Stimulated activated CD8-positive, alpha-beta memory T cell treated with anti-CD3 and anti-CD28 coated beads, Interleukin-15, amount 100 ng/mL, for 1 hour (primary cell): ENCODE data around the gene ARG2.
A peak's percentile ranks its signal among the peaks of the same experiment; 100 is the strongest.

Experiments used
- DNase-seq: peaks from one replicate; pipeline ENCODE4 v3.0.0-alpha.2; 2020; ENCODE audit warnings: low read depth

ARG2 gene

DNA sequence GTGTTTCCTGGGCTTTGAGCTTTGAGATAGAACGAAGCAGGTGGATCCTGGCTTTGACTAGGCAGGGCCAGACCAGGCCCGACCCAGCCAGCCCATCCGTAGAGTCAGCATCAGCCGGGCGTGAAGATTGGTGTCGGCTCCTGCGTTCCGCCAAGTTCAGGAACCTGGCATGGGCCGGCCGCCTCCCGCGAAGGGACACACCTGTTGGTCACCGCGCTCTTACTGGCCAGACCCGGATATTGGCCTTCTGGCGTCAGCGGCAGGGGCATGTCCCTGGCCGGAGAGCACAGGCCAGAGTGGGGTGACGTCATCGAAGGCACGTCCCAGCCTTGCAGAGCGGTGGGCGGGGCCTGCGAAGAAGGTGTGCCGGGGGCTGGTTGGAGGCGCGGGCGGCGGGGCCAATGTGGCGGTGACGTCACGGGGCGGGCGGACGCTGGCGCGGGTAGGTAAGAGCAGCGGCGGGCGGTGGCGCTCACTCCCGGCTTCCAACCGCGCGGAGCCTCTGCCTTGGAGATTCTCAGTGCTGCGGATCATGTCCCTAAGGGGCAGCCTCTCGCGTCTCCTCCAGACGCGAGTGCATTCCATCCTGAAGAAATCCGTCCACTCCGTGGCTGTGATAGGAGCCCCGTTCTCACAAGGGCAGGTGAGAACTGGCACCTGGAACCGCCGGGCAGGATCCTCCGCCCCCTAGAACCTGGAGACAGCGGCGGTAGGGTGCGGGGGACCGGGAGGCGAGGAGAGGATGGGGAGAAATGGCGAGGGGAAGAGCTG is at the start of gene ARG2:
Gene ARG2, plus strand, starts transcription at position 475 of the 771 bp plus-strand sequence. Its CDS starts 58 bp downstream, at position 533.
- peak; percentile 94 for DNase-seq

DNA sequence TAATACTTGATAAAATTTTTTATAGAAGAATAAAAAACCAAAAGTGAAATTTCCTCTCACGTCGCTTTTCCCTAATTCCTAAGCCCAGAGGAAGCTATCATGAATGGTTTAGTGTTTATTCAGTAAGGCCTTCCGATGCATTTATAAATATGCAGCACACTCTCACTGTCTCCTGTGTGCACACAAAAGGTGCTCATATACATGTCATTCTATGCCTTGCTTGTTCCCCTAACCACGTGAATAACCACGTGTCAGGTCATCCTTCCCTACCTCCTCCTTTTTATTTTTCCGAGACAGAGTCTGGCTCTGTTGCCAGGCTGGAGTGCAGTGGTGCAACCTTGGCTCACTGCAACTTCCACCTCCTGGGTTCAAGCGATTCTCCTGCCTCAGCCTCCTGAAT is 49.3 kb upstream of the ARG2 start:
- DNase-seq: no peak

DNA sequence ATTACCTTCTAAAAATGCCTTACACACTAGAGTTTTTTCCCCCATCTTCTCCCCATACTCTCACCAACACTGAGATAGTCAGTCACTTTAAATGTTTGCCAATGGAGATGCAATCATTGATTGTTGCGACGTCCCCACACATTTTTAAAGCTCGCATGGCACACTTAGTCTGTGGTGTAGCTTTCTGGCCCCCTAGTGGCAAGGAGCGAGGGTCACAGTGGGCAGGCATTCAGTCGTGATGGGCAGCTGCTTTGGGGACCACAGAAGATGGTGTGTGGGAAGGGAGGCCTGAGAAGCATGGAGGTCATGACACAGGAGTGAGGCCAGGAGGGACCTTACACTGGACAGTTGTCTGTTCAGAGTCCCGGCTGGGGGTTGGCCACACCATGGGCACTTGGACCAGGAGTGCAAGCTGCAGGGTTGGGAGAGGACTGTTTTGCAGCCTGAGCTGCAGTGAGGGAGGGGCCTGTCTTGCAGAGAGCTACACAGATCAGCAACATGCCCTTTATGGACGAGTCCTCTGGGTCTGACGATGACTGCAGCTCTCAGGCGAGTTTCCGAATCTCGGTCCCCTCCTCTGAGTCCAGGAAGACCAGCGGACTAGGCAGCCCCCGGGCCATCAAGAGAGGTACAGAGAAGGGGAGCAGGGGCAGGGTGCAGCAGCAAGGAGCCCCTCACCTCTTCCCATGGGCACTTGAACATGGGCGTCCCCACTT is 48.3 kb upstream of the ARG2 start:
- DNase-seq: peak; percentile 47

DNA sequence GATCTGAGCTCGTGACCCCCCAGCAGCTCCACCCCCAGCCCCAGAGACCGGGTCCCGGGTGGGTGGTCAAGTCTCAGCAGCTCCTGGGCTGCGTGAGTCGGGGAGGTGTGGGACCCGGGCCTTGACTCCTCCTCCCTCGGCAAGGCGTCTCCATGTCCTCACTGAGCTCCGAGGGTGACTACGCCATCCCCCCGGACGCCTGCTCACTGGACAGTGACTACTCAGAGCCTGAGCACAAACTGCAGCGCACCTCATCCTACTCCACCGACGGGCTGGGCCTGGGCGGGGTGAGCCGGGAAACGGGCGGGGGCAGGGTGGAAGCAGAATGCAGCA is 47.8 kb upstream of the ARG2 start:
- DNase-seq: no peak

DNA sequence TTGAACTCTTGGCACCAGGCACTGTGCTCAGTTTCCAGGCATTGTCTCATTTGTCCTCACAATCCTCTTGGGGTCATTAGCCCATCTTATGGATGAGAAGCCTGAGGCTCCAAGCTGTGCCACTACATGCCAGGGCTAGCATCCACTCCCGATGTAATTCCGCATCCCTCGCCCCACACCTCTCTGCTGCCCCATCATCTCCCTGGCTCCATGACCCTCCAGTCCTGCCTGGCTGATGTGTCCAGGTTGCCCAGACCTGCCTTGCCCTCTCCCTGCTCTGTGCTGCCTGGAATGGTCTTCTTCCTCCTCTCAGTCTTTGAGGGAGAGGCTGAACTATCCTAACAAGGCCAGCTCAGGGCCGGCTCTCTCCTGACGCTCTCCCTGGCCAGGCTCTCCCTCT is 47.1 kb upstream of the ARG2 start:
- DNase-seq: no peak

DNA sequence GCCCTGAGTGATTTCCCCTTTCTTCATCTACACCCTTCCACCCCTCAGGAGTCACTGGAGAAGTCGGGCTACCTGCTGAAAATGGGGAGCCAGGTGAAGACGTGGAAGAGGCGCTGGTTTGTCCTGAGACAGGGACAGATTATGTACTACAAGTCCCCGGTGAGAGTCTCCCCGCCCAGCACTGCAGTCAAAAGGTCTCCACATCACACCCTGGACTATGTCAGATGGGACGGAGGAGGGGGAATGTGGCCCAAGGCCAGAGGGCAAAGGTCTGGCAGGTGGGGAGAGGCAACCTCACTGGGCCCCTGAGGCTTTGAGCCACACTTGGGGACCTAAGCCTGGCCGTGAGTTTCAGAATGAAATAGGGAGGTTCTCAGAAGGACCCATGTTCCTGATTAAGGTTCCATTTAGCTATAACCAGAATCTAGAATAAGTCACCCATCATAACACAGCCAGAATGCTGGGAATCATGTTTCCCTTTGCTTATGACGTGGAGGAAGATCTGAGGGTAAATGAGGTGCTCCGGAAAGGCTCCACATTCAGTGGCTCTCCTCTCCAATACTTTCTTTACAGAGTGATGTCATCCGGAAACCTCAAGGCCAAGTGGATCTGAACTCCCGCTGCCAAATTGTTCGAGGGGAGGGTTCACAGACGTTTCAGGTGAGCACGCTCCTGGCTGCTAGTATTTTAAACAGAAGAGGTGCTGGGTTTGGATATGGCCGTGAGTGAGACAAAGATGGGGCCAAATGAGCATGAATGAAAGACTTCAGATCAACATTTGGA is 46.3 kb upstream of the ARG2 start:
- no peak for DNase-seq

DNA sequence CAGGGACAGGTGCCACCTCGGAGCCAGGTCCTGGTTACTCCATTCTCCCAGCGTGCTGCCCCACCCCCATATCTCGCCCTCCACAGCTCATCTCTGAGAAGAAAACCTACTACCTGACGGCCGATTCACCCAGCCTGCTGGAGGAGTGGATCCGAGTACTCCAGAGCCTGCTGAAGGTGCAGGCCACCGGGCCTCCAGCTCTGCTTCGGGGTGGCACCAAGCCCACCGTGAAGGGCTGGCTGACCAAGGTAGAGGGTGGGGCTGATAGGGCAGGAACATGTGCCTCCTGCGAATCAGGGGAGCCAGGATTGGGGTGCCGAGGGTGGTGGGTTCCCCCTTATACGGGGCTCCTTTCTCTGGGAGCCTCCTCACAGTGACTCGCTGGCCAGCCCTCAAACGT is 45.6 kb upstream of the ARG2 start:
- DNase-seq: no peak

DNA sequence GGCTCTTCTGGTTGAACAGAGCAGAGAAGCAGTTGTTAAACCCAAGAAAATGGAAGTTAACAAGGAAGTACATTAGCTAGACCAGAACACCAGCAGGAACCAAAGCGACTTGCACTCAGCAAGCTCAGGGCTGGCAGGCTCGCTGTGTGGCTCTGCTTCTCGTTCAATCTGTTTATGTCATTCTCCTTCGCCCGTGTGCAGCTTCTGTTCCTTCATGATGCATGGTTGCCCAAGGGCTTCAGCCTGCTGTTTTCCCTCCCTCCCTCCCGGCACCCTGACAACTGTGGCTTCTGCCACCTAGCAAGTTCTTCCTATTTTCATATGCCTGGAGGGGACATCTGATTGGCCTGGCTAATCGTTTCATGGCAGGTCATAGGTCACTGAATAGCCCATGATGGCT is 44.9 kb upstream of the ARG2 start:
- no peak for DNase-seq

DNA sequence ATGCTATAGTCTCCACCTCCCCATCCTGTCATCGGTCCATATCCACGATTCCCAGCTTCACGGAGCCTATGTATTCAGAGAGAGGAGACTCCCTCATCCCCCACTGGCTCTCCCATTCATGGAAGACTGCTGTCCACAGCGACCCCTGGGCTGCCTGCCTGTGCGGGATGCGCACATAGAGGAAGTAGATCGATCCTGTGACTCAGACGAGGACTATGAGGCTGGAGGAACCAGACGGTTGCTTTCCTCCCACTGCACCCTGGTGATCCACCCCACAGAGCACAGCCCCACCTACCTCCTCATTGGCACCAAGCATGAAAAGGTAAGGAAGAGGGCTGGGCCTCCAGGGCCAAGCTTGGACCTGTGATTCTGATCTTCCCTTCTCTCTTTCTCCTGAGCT is 44.0 kb upstream of the ARG2 start:
- DNase-seq: no peak

DNA sequence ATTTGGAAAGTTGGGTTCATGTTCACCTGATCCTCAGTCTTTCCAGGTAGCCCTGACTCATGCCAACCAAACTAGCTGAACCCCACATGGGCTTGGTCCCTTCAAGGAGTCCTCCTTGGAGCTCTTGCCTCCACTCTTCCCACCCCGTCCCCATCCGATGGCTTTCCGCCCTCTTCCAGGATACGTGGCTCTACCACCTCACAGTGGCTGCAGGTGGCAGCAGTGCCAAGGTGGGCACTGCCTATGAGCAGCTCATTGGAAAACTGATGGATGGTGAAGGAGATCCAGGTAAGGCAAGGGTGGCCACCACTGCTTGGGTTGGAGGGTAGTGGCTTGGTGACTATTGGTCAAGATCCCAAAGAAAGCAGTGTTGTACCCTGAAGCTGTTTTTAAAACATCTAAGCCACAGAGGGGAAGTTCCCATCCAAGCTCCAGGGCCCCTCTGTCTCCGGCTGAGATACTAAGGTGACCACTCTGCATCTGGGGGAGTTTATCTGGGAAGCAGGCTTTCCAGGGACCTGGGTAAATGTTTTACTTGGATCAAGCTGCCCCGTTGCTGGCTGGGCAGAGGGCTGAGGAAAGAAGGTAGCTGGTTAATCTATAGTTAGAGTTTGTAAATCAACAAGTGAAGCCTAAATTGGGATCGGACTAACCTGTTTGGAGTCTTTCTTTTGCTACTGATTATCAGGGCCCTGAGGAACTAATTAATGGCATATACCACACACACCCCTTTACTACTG is 43.3 kb upstream of the ARG2 start:
- DNase-seq: no peak

DNA sequence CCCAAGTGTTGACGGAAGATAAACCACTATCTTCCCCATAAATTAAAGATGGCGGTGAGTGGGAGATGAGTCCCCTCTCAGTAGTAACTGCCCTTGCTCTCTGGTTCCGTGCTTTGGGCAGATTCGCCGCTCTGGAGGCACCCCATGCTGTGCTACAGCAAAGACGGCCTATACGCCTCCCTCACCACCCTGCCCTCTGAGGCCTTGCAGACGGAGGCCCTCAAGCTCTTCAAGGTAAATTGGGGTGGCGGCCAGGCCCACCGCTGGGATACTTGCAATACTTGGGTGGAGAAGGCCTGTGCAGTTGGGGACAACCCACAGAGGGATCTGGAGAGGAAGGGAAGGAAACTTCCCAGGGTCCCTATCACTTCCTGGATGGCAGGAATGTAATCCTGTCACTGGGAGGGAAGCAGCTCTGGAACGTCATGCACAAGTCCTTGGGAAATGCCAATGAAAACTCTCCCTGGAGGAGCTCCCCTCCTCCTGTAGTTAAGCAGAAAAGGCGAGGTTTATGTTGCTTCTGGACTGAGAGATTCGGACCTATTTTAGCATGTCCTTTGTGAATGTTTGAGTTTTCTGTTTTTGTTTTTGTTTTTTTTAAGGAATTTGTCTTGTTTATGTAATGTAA is 42.4 kb upstream of the ARG2 start:
- DNase-seq: no peak

DNA sequence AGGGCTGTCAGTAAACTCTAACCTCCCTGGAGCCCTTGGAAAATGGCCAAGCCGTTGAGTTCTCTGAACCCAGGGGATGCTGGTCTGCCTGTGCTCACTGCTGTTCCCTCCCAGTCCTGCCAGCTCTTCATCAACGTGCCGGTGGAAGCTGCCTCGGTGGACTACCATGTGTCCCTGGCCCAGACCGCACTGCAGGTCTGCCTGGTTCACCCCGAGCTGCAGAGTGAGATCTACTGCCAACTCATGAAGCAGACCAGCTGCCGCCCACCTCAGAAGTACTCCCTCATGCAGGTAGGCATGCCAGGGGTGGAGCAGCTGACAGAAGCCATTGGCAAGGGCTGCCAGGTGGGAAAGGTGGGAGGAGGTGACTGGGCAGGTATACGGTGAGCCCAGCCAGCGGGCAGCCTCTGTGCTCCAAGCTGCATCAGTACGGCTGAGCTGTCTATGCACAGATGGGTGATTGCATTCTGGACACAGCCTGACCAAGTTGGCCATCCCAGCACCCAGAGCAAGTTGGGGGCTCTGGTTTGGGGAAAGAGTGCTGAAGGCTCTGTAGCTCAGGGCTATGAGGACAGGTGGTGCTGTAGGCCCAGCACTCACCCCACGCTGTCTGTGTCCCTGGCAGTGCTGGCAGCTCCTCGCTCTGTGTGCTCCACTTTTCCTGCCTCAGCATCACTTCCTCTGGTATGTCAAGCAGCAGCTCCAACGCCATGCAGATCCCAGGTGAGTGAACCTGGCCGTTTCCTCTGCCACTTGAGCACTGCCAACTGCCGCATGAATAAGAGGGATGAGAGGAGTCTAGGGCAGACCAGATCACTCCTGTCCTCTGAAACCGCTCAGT is 41.6 kb upstream of the ARG2 start:
- DNase-seq: no peak

DNA sequence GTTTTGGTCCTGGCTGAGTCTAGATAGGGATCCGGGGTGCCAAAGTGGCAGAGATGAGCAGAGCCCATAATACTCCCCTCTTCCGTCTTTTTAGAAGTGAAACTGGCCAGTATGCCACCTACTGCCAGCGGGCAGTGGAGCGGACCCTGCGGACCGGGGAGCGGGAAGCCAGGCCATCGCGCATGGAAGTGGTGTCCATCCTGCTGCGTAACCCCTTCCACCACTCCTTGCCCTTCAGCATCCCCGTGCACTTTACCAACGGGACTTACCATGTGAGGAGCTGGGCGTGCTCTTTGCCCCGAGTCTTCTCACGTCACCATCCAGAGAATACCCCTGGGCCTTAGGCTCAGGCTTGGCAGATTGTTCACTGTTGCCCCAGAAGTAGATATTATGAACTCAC is 40.7 kb upstream of the ARG2 start:
- no peak for DNase-seq

DNA sequence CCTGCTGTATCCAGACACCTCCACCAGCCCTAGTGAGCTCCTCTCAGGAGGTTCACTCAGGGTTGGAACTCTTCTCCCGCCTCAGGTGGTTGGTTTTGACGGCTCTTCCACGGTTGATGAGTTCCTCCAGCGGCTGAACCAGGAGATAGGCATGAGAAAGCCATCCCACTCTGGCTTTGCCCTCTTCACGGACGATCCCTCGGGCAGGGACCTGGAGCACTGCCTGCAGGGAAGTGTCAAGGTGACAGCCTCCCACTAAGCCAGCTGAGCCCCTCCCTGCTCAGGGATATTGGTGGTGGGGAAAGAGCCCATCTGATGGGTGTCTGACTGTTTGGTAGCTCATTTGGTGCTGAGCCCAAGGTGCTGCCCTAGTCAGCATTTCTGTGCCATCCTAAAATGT is 40.1 kb upstream of the ARG2 start:
- no peak for DNase-seq

DNA sequence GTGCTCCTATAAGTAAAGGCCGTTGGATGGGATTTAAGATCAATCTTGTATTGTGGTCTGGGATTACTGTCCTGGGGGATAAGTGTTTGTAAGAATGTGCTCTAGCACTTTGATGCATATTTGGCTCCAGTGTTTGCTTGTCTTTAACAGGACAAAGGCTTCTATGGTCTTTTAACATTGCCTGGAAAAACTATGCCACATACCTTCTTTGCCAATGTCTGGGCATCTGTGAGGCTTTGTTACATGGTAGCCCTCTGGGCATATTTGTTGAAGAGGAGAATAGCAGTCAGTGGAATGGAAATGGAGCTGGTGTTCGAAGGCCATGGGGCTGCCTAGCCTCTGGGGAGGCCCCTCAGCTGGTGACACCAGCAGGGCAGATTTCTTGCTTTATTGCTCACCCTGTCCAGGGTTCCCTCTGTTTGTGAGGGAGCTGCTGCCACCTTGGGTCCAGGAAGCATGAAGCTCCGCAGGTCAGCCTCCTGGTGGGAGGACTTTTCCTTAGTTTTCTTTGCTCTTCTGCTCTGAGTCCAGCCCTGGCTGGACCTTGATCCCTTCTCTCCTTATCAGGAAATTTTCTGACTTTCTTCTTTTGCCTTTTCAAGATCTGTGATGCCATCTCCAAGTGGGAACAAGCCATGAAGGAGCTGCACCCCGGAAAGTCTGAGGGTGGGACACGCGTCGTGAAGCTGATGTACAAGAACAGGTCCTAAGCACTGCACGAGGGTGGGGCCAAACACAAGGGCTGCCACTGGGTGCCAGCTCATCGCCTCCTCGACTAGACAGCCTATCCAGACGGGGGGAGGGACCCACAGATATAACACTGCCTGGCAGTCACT is 39.2 kb upstream of the ARG2 start:
- no peak for DNase-seq

DNA sequence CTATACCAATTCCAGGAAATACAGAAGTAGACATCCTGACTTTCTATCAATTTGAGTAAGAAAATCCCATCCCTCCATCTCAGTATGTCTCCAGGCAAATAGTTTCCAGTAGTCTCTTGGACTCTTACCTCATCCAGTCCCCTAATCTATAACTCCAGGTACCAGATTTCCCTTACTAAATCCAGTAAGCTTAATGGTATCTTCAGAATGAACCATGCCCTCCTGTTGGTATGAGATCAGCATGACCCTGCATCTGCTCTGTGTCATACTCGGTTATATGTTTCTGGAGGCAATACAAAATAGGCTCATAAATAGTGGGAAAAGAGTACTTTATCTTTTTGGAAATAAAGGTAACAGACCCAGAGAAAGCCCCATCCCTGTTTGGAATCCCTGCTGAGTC is 38.1 kb upstream of the ARG2 start:
- DNase-seq: no peak

DNA sequence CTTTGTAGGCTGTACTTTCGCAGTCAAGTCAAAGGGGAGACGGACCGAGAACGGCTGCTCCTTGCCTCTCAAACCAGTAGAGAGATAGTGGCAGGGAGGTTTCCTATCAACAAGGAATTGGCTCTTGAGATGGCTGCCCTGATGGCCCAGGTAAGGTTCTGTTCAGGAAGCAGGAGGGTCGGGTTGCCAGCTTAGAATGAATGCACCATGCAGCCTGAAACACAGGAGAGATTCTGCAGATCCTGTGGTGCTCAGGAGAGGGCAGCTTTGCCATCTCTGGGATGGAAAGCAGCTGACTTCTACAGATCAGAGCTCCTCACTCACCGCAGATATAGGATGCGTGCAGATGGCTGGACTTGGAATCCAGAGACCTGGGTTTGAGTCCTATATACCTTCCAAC is 37.7 kb upstream of the ARG2 start:
- DNase-seq: no peak

DNA sequence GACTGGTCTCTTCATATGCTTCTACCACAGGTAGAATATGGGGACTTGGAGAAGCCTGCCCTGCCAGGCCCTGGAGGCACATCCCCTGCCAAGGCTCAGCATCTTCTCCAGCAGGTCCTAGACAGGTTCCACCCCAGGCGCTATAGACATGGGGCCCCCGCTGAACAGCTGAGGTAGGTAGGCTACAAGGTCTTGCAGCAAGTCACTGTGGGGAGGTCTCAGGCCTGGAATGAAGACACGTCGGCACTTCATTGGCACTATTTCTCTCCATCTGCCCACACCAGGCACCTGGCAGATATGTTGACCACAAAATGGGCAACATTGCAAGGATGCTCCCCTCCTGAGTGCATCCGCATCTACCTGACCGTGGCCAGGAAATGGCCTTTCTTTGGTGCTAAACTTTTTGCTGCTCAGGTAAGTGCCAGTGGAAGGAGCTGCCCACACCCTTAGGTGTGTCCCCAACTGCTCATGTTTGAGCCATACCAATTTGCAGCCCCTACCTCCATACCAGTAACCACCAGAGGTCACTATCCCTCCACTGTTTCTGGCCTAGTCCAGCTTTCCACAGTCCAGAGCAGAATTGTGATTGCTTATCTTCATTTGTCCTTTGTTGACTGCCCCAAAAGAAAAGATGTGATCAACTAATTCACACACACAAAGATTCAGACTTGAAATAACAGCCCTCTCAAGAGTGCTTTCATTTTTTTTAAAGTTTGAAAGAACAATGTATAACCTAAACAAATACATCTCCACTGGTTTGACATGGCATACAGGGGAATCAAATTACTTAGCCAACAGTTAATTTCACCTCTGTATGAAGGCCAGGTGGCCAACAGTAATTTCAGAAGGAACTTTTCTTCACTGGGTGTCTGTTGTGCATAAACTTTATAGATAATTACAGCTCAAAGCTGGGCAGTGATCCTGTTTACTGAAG is 35.7 kb upstream of the ARG2 start:
- DNase-seq: no peak

DNA sequence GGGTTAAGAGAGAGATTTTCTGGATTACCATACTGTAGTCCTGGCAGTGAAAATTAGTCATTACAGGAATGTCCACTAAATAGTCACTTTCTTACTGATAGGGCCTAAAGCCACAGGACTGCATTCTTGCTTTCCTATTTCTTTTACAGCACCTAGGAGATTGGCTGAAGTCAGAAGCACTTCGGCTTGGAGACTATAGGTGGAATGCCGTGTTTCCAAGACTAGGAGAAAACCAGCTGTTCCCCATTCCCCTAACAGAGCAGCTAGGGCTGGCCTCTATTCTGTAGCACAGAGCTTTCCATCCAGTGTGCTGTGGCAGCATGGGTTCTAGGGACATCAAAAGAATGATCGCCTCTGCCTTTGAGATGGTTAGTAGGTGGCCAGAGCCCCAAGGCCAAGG is 34.7 kb upstream of the ARG2 start:
- DNase-seq: no peak
